SU-DHL-6 (cell line): ENCODE data around the gene AKAP6.

Source experiments
- CTCF ChIP-seq: fragments of 200-600 bp; sonication (generic); IDR thresholded peaks from one replicate; pipeline ENCODE4 v1.5.1; 2017; ENCODE audit warnings: antibody characterized with exemption, mild to moderate bottlenecking, low read length, moderate library complexity; ENCODE audit not compliant: insufficient read depth, poor library complexity, severe bottlenecking
- EZH2phosphoT487 ChIP-seq: fragments of 200-600 bp; sonication (generic), shearing (Covaris generic); conservative IDR thresholded peaks from 2 replicates; pipeline ENCODE4 v1.6.1; 2018; ENCODE audit warnings: mild to moderate bottlenecking, antibody characterized with exemption, low read length, moderate library complexity, mixed read lengths

DNA sequence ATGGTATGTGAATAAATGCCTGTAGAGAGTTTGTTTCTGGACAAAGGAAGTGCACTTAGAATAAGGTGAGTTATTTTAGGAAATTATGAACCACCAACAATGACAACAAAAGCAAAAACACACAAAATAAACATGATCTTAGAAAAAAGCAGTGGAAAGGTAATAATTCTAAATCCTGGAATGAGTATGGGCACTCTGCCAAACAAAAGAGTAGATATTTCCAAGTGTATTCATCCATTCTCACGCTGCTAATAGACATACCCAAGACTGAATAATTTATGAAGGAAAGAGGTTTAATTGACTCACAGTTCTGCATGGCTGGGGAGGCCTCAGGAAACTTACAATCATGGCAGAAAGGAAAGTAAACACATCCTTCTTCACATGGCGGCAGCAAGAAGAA, 340.3 kb downstream of the AKAP6 start:
- TF ChIP-seq CTCF (no peak), EZH2phosphoT487 (no peak)
